HCT116 (cell line): Measurements from ENCODE around the gene PITPNC1. TPM values are rescaled to one million over a fixed set of nuclear protein-coding genes. Genes with fewer than 3 reads are reported as not detected.

Source experiments
- ATAC-seq: fragments of 200-7000 bp; cut with Tn5 transposase; 2 replicates; pipeline ENCODE4 v1.9.1; 2020; ENCODE audit warnings: mild to moderate bottlenecking, moderate library complexity
- BruUV-seq: library from RNA; stranded (reverse); fragments of 400-500 nt; replicated peaks from 2 replicates; lab custom pipeline; 2021; lab: Mats Ljungman, UMichigan
- CTCF ChIA-PET: fragments of 300-600 bp; sonication (Branson Sonifier 250); formaldehyde crosslinking; loops from one replicate; lab custom pipeline; 2021; ENCODE audit warnings: antibody characterized with exemption; lab: Charles Lee
- POLR2A ChIA-PET: fragments of 300-600, 350-600 bp; sonication (Branson Sonifier 250); formaldehyde crosslinking; loops from one replicate; lab custom pipeline; 2021; ENCODE audit warnings: antibody characterized with exemption; lab: Charles Lee
- RAD21 ChIA-PET, 2 experiments: fragments of 300-600 bp; sonication (Branson Sonifier 250); formaldehyde crosslinking; loops; one replicate each; lab custom pipeline; 2023; ENCODE audit warnings: low total read pairs in 2 of 2; ENCODE audit not compliant: uncharacterized antibody in 2 of 2, unreplicated experiment in 2 of 2, low non-redundant PET in 1 of 2; lab: Charles Lee
- DNase-seq: peaks from one replicate; pipeline ENCODE4 v3.0.0-alpha.2; 2010; ENCODE audit warnings: low read depth, low spot score
- H2AFZ ChIP-seq: fragments of 200-600 bp; shearing (Covaris generic), sonication (generic); 2 replicates; pipeline ENCODE4 v1.6.1; 2017; ENCODE audit warnings: low read depth, mixed run types, mixed read lengths, antibody characterized with exemption, low read length; ENCODE audit not compliant: poor library complexity, severe bottlenecking
- H3K27ac ChIP-seq: 2 replicates; pipeline ENCODE4 v1.5.1; 2012; ENCODE audit warnings: low read depth, low read length
- H3K27me3 ChIP-seq: fragments of 200-600 bp; sonication (generic); 2 replicates; pipeline ENCODE4 v1.6.1; 2016; ENCODE audit warnings: mixed run types, low read length, mixed read lengths; ENCODE audit not compliant: insufficient read depth
- H3K36me3 ChIP-seq, 2 experiments: fragments of 200-500 bp in 1 of 2; fragments of 200-600 bp in 1 of 2; sonication (Bioruptor generic) in 1 of 2; sonication (generic) in 1 of 2; 2 replicates each; pipeline versions ENCODE4 v1.5.1 to v1.6.1; 2014 to 2016; ENCODE audit warnings: low read length in 2 of 2, inconsistent platforms in 1 of 2, mixed read lengths in 1 of 2, mixed run types in 1 of 2; ENCODE audit not compliant: insufficient read depth in 2 of 2, control insufficient read depth in 1 of 2
- H3K4me1 ChIP-seq, 2 experiments: fragments of 200-600 bp in 1 of 2; sonication (generic) in 1 of 2; 2 replicates each; pipeline versions ENCODE4 v1.5.1 to v1.6.1; 2012 to 2017; ENCODE audit warnings: low read length in 2 of 2, inconsistent platforms in 1 of 2, mild to moderate bottlenecking in 1 of 2, mixed read lengths in 1 of 2, mixed run types in 1 of 2, moderate library complexity in 1 of 2; ENCODE audit not compliant: insufficient read depth in 2 of 2, control insufficient read depth in 1 of 2
- H3K4me2 ChIP-seq: fragments of 200-600 bp; sonication (generic); 2 replicates; pipeline ENCODE4 v1.6.1; 2017; ENCODE audit warnings: mixed run types, low read length, mixed read lengths
- H3K4me3 ChIP-seq, 2 experiments: fragments of 200-600 bp in 1 of 2; sonication (generic) in 1 of 2; replicated peaks in 1 of 2; 2 replicates each; pipeline ENCODE4 v1.5.1; 2011 to 2016; ENCODE audit warnings: low read length in 2 of 2, control low read depth in 1 of 2, low read depth in 1 of 2, mild to moderate bottlenecking in 1 of 2, mixed read lengths in 1 of 2, mixed run types in 1 of 2
- H3K79me2 ChIP-seq: fragments of 200-600 bp; sonication (generic); 2 replicates; pipeline ENCODE4 v1.6.1; 2017; ENCODE audit warnings: mild to moderate bottlenecking, mixed run types, low read length, moderate library complexity, mixed read lengths; ENCODE audit not compliant: insufficient read depth
- H3K9ac ChIP-seq: fragments of 200-600 bp; sonication (generic); 2 replicates; pipeline ENCODE4 v1.6.1; 2016; ENCODE audit warnings: low read length, mixed read lengths
- H3K9me2 ChIP-seq: fragments of 200-600 bp; sonication (generic), shearing (Covaris generic); 2 replicates; pipeline ENCODE4 v1.6.1; 2017; ENCODE audit warnings: mixed run types, mild to moderate bottlenecking, moderate library complexity; ENCODE audit not compliant: insufficient read depth
- H3K9me3 ChIP-seq, 2 experiments: fragments of 200-500 bp in 1 of 2; fragments of 200-600 bp in 1 of 2; sonication (Bioruptor generic) in 1 of 2; sonication (generic) in 1 of 2; 2 replicates each; pipeline ENCODE4 v1.6.1; 2014 to 2017; ENCODE audit warnings: low read length in 2 of 2, mixed read lengths in 2 of 2, inconsistent platforms in 1 of 2, low read depth in 1 of 2, mild to moderate bottlenecking in 1 of 2, mixed run types in 1 of 2, moderate library complexity in 1 of 2; ENCODE audit not compliant: control insufficient read depth in 1 of 2, insufficient read depth in 1 of 2
- H4K20me1 ChIP-seq: fragments of 200-600 bp; sonication (generic), shearing (Covaris generic); 2 replicates; pipeline ENCODE4 v1.6.1; 2017; ENCODE audit warnings: mixed run types, mild to moderate bottlenecking, moderate library complexity; ENCODE audit not compliant: insufficient read depth
- ATF3 ChIP-seq: IDR thresholded peaks from 2 replicates; pipeline ENCODE4 v1.6.1; 2012
- CTCF ChIP-seq, 3 experiments: fragments of 200-600 bp in 1 of 3; sonication (generic) in 1 of 3; IDR thresholded peaks in 2 of 3; conservative IDR thresholded peaks in 1 of 3; 2 replicates each; pipeline ENCODE4 v1.5.1; 2012 to 2017; ENCODE audit warnings: low read depth in 2 of 3, low read length in 2 of 3, antibody characterized with exemption in 1 of 3, borderline replicate concordance in 1 of 3, control low read depth in 1 of 3, mild to moderate bottlenecking in 1 of 3, mixed read lengths in 1 of 3, mixed run types in 1 of 3, moderate library complexity in 1 of 3; ENCODE audit not compliant: insufficient read depth in 1 of 3
- ELF1 ChIP-seq: IDR thresholded peaks from 2 replicates; pipeline ENCODE4 v1.6.1; 2012; ENCODE audit warnings: low read depth, borderline replicate concordance
- MAX ChIP-seq: IDR thresholded peaks from 2 replicates; pipeline ENCODE4 v1.6.1; 2012
- RAD21 ChIP-seq: IDR thresholded peaks from 2 replicates; pipeline ENCODE4 v1.6.1; 2012; ENCODE audit warnings: low read depth, mild to moderate bottlenecking
- REST ChIP-seq: IDR thresholded peaks from 2 replicates; pipeline ENCODE4 v1.6.1; 2012; ENCODE audit warnings: low read depth
- SIN3A ChIP-seq: IDR thresholded peaks from 2 replicates; pipeline ENCODE4 v1.6.1; 2012; ENCODE audit warnings: low read depth
- SP1 ChIP-seq: IDR thresholded peaks from 2 replicates; pipeline ENCODE4 v1.6.1; 2012; ENCODE audit warnings: low read depth
- SRF ChIP-seq: IDR thresholded peaks from 2 replicates; pipeline ENCODE4 v1.6.1; 2012; ENCODE audit warnings: low read depth
- ZFX ChIP-seq: fragments of 450-650 bp; IDR thresholded peaks from 2 replicates; pipeline ENCODE4 v1.6.1; 2017
- ZNF274 ChIP-seq: fragments of 200-500 bp; sonication (Bioruptor generic); IDR thresholded peaks from 2 replicates; pipeline ENCODE4 v1.6.1; 2014; ENCODE audit warnings: mild to moderate bottlenecking, low read depth, low read length, inconsistent platforms
- intact Hi-C: fragments of 100-400 bp; cut with micrococcal nuclease; formaldehyde crosslinking; loops from 2 replicates; pipeline ENCODE4 v1.10.0; 2022
- total RNA-seq: library from RNA; stranded (reverse); gene quantifications from one replicate; pipeline ENCODE4 v1.2.1, GENCODE V29; 2021; ENCODE audit not compliant: unreplicated experiment

The PITPNC1 gene
- total RNA-seq, 1 experiment from 2014 or later, result 41.9 TPM

GRCh38 chr17:67461876-67462275 lies 84.8 kb downstream of the PITPNC1 start:
- Histone ChIP-seq H4K20me1 (no peaks in the 10 kb centered on the region), H3K36me3 (no peaks in the 10 kb centered on the region), H3K79me2 (peaks cover 10% of the 10 kb centered on the region; the same call in 1 of the 2 replicates), H3K9me3 (peaks cover 6 to 10% of the 10 kb centered on the region in 2 experiments; a peak in 2 of 4 replicates), H3K9me2 (no peaks in the 10 kb centered on the region), H3K4me3 (no peak overlapping the region), H3K9ac (no peak overlapping the region), H3K27me3 (no peaks in the 10 kb centered on the region), H3K27ac (no peak overlapping the region)
- BruUV-seq, result no TSS peak
- ATAC-seq (no peak), DNase-seq (no peak)
- POLR2A ChIA-PET, result no interaction called here
- intact Hi-C loops, result no loop called here
- TF ChIP-seq SIN3A (no peak), MAX (no peak), SRF (no peak), CTCF (IDR thresholded peaks at IDR 0.05 in 2 of 3, conservative IDR thresholded peaks at IDR 0.05 in 1 of 3; ENCODE audit: borderline replicate concordance in 1 of 3, insufficient read depth in 1 of 3, low read depth in 2 of 3, low read length in 2 of 3) (no peak), RAD21 (no peak), ATF3 (no peak), REST (no peak), ZNF274 (no peak), ELF1 (no peak), ZFX (no peak), SP1 (no peak)
- TF ChIP-seq, all 23 proteins: peak for 0
- Histone ChIP-seq H2AFZ (no peak overlapping the region), H3K4me2 (no peak overlapping the region), H3K4me1 (peaks cover 0 to 6% of the 10 kb centered on the region in 2 experiments; a peak in 1 of 4 replicates)
- ChIA-PET CTCF (no interaction called here), RAD21 (no interaction called here)
